Activated B cell treated with CpG ODN at 0.5 μM for 24 hours (primary cell): ENCODE results near the gene STAB2. TPM values are rescaled to one million over a fixed set of nuclear protein-coding genes. Genes with fewer than 3 reads are reported as not detected.

ENCODE experiments used
- ATAC-seq: fragments of 200-7000 bp; cut with Tn5 transposase; one replicate; pipeline ENCODE4 v1.10.0; 2021; ENCODE audit warnings: low read depth, mild to moderate bottlenecking, moderate library complexity
- CTCF ChIA-PET: fragments of 350-600 bp; sonication (Branson Sonifier 250); formaldehyde crosslinking; loops from one replicate; lab custom pipeline; 2021; ENCODE audit warnings: antibody characterized with exemption; lab: Charles Lee
- POLR2A ChIA-PET: fragments of 350-600 bp; sonication (Branson Sonifier 250); formaldehyde crosslinking; loops from one replicate; lab custom pipeline; 2021; ENCODE audit warnings: antibody characterized with exemption; lab: Charles Lee
- DNase-seq: peaks from one replicate; pipeline ENCODE4 v3.0.0; 2022
- H3K27ac Mint-ChIP-seq: one replicate; pipeline ENCODE4 v1.8.0; 2020; ENCODE audit warnings: mixed read lengths
- H3K27me3 Mint-ChIP-seq: one replicate; pipeline ENCODE4 v1.8.0; 2021; ENCODE audit warnings: mixed read lengths
- H3K36me3 Mint-ChIP-seq: one replicate; pipeline ENCODE4 v1.8.0; 2021; ENCODE audit warnings: low read depth, mixed read lengths
- H3K4me1 Mint-ChIP-seq: one replicate; pipeline ENCODE4 v1.8.0; 2021; ENCODE audit warnings: mixed read lengths
- H3K4me3 Mint-ChIP-seq: one replicate; pipeline ENCODE4 v1.8.0; 2020; ENCODE audit warnings: mild to moderate bottlenecking, mixed read lengths
- H3K9me3 Mint-ChIP-seq: one replicate; pipeline ENCODE4 v1.8.0; 2020; ENCODE audit warnings: mixed read lengths
- CTCF ChIP-seq: fragments of 200-600 bp; IDR thresholded peaks from one replicate; pipeline ENCODE4 v1.8.0; 2022; ENCODE audit warnings: antibody characterized with exemption, mild to moderate bottlenecking
- intact Hi-C: fragments of 100-400 bp; cut with micrococcal nuclease; formaldehyde crosslinking; loops from one replicate; pipeline ENCODE4 v1.15.1; 2024
- total RNA-seq: library from RNA; stranded (reverse); gene quantifications from 2 replicates; pipeline ENCODE4 v1.2.3, GENCODE V29; 2022

The STAB2 gene
- total RNA-seq, 1 donor from 2014 or later: not detected

- Mint-ChIP-seq H3K27ac (no peak overlapping the region), H3K4me3 (no peak overlapping the region), H3K9me3 (peaks cover 3% of the 10 kb centered on the region), H3K4me1 (peaks cover 4% of the 10 kb centered on the region), H3K27me3 (no peaks in the 10 kb centered on the region), H3K36me3 (peaks cover 58% of the 10 kb centered on the region)
- POLR2A ChIA-PET: no interaction called here
- no peak for TF ChIP-seq CTCF
- no peak for ATAC-seq
- intact Hi-C loops: no loop called here
- CTCF ChIA-PET: no interaction called here
- DNase-seq: no peak
Observed at GRCh38 chr12:103799504-103799856, 212.4 kb downstream of the STAB2 start.

- POLR2A ChIA-PET: no interaction called here
- Mint-ChIP-seq H3K4me3 (no peak overlapping the region), H3K4me1 (peaks cover 4% of the 10 kb centered on the region), H3K27ac (no peak overlapping the region), H3K27me3 (no peaks in the 10 kb centered on the region), H3K36me3 (peaks cover 57% of the 10 kb centered on the region), H3K9me3 (peaks cover 3% of the 10 kb centered on the region)
- CTCF ChIA-PET: no interaction called here
- ATAC-seq (no peak), DNase-seq (no peak)
- no peak for TF ChIP-seq CTCF
- intact Hi-C loops: no loop called here
Observed at GRCh38 chr12:103799857-103800771, 213.0 kb downstream of the STAB2 start.

GRCh38 chr12:103801709-103802585 lies 214.9 kb downstream of the STAB2 start:
- DNase-seq (no peak), ATAC-seq (no peak)
- ChIA-PET CTCF (no interaction called here), POLR2A (no interaction called here)
- Mint-ChIP-seq H3K36me3 (peaks cover 57% of the 10 kb centered on the region), H3K4me1 (peaks cover 4% of the 10 kb centered on the region), H3K27me3 (no peaks in the 10 kb centered on the region), H3K27ac (no peak overlapping the region), H3K9me3 (peaks cover 3% of the 10 kb centered on the region), H3K4me3 (no peak overlapping the region)
- TF ChIP-seq CTCF: no peak
- intact Hi-C loops: no loop called here

- DNase-seq (no peak), ATAC-seq (no peak)
- peaks cover 58% of the 10 kb centered on the region for H3K36me3 Mint-ChIP-seq
- H3K4me3 Mint-ChIP-seq: no peak overlapping the region
- ChIA-PET POLR2A (no interaction called here), CTCF (no interaction called here)
- peaks cover 3% of the 10 kb centered on the region for H3K9me3 Mint-ChIP-seq
- peaks cover 4% of the 10 kb centered on the region for H3K4me1 Mint-ChIP-seq
- H3K27me3 Mint-ChIP-seq: no peaks in the 10 kb centered on the region
- no peak overlapping the region for H3K27ac Mint-ChIP-seq
- no peak for TF ChIP-seq CTCF
- intact Hi-C loops: no loop called here
Observed at GRCh38 chr12:103802586-103802886, 215.5 kb downstream of the STAB2 start.

GRCh38 chr12:103803847-103804246 lies 216.8 kb downstream of the STAB2 start:
- Mint-ChIP-seq H3K4me3 (no peak overlapping the region), H3K27ac (no peak overlapping the region), H3K4me1 (peaks cover 4% of the 10 kb centered on the region), H3K9me3 (peaks cover 3% of the 10 kb centered on the region), H3K27me3 (no peaks in the 10 kb centered on the region), H3K36me3 (peaks cover 56% of the 10 kb centered on the region)
- CTCF ChIA-PET: no interaction called here
- ATAC-seq (no peak), DNase-seq (no peak)
- TF ChIP-seq CTCF: no peak
- intact Hi-C loops: no loop called here
- POLR2A ChIA-PET: no interaction called here
